GM23248 (cell line): ENCODE data around the gene FAM124B. TPM values are rescaled to one million over a fixed set of nuclear protein-coding genes. Genes with fewer than 3 reads are reported as not detected.
A peak's percentile ranks its signal among the peaks of the same experiment; 100 is the strongest.

Experiments used
- DNase-seq: peaks from one replicate; pipeline ENCODE4 v3.0.0-alpha.2; 2015
- H2AFZ ChIP-seq: fragments of 200-600 bp; sonication (generic); 2 replicates; pipeline ENCODE4 v1.6.1; 2016; ENCODE audit warnings: antibody characterized with exemption
- H3F3A ChIP-seq: fragments of 200-600 bp; sonication (generic); 2 replicates; pipeline ENCODE4 v1.6.1; 2016; ENCODE audit warnings: mild to moderate bottlenecking, antibody characterized with exemption, mixed run types; ENCODE audit not compliant: insufficient read depth
- H3K27ac ChIP-seq: fragments of 200-600 bp; sonication (generic); 2 replicates; pipeline ENCODE4 v1.5.1; 2016; ENCODE audit warnings: mild to moderate bottlenecking
- H3K27me3 ChIP-seq: fragments of 200-600 bp; sonication (generic); replicated peaks from 2 replicates; pipeline ENCODE4 v1.6.1; 2016; ENCODE audit warnings: mild to moderate bottlenecking; ENCODE audit not compliant: insufficient read depth
- H3K36me3 ChIP-seq: fragments of 200-600 bp; sonication (generic); 2 replicates; pipeline ENCODE4 v1.6.1; 2016; ENCODE audit warnings: low read depth, mild to moderate bottlenecking
- H3K4me1 ChIP-seq: fragments of 200-600 bp; sonication (generic); 2 replicates; pipeline ENCODE4 v1.6.1; 2016; ENCODE audit warnings: mild to moderate bottlenecking; ENCODE audit not compliant: insufficient read depth
- H3K4me2 ChIP-seq: fragments of 200-600 bp; sonication (generic); one replicate; pipeline ENCODE4 v1.6.1; 2016; ENCODE audit warnings: mild to moderate bottlenecking; ENCODE audit not compliant: unreplicated experiment
- H3K4me3 ChIP-seq: fragments of 200-600 bp; sonication (generic); 2 replicates; pipeline ENCODE4 v1.5.1; 2016; ENCODE audit warnings: mild to moderate bottlenecking
- H3K79me2 ChIP-seq: fragments of 200-600 bp; sonication (generic); 2 replicates; pipeline ENCODE4 v1.6.1; 2016; ENCODE audit warnings: mild to moderate bottlenecking; ENCODE audit not compliant: insufficient read depth
- H3K9ac ChIP-seq: fragments of 200-600 bp; sonication (generic); 2 replicates; pipeline ENCODE4 v1.6.1; 2016; ENCODE audit warnings: mild to moderate bottlenecking
- H3K9me2 ChIP-seq: fragments of 200-600 bp; sonication (generic); 2 replicates; pipeline ENCODE4 v1.6.1; 2016; ENCODE audit warnings: mixed run types, mild to moderate bottlenecking, moderate library complexity; ENCODE audit not compliant: insufficient read depth
- H3K9me3 ChIP-seq: fragments of 200-600 bp; sonication (generic); one replicate; pipeline ENCODE4 v1.6.1; 2017; ENCODE audit warnings: low read depth
- H4K20me1 ChIP-seq: fragments of 200-600 bp; sonication (generic); 2 replicates; pipeline ENCODE4 v1.6.0; 2016; ENCODE audit not compliant: insufficient read depth
- EZH2 ChIP-seq: fragments of 200-600 bp; sonication (generic); IDR thresholded peaks from 2 replicates; pipeline ENCODE4 v1.6.1; 2018; ENCODE audit warnings: antibody characterized with exemption, mild to moderate bottlenecking; ENCODE audit not compliant: insufficient read depth, poor library complexity, severe bottlenecking
- EZH2phosphoT487 ChIP-seq: fragments of 200-600 bp; sonication (generic); IDR thresholded peaks from 2 replicates; pipeline ENCODE4 v1.6.1; 2018; ENCODE audit warnings: antibody characterized with exemption, moderate library complexity, mild to moderate bottlenecking, low read depth; ENCODE audit not compliant: insufficient read depth
- WGBS, 2 experiments: methylation state at CpG; one replicate each; pipeline ENCODE4 v1.1.6; 2015 to 2017; ENCODE audit warnings: low lambda C conversion rate in 2 of 2, low coverage in 1 of 2; ENCODE audit errors: missing lambda C conversion rate in 2 of 2; 5-methylcytosine and 5-hydroxymethylcytosine counted together
- in situ Hi-C: fragments of 300-500 bp; cut with MboI; formaldehyde crosslinking; loops from 2 replicates; pipeline ENCODE4 v1.15.0; 2020
- polyA plus RNA-seq: library from polyadenylated mRNA; unstranded; fragments of >200 nt; fragmentation: Nextera tagmentation; extraction: Ambion mirVana; gene quantifications from 2 replicates; pipeline ENCODE4 v1.2.1, GENCODE V29; 2016
- total RNA-seq: library from RNA; depleted of rRNA; stranded (reverse); fragments of >200 nt; shearing (Covaris generic); gene quantifications from 2 replicates; pipeline ENCODE4 v1.2.3, GENCODE V29; 2014; rRNA removed

FAM124B gene
- total and polyA plus RNA-seq, 2 experiments from 2014 or later: not detected

GRCh38 chr2:224333726-224334482 lies 68.0 kb downstream of the FAM124B start:
- in situ Hi-C loops: no loop called here
- DNase-seq: peak; percentile 26

GRCh38 chr2:224331698-224332097 lies 70.2 kb downstream of the FAM124B start:
- Histone ChIP-seq H4K20me1 (no peaks in the 10 kb centered on the region), H3K27ac (no peak overlapping the region), H3K9ac (no peak overlapping the region), H2AFZ (no peak overlapping the region), H3F3A (no peaks in the 10 kb centered on the region), H3K4me2 (no peak overlapping the region), H3K27me3 (peaks cover 11% of the 10 kb centered on the region; the same call in 1 of the 2 replicates), H3K36me3 (no peaks in the 10 kb centered on the region), H3K79me2 (no peaks in the 10 kb centered on the region), H3K9me2 (no peaks in the 10 kb centered on the region), H3K4me1 (no peaks in the 10 kb centered on the region), H3K4me3 (no peak overlapping the region), H3K9me3 (no peaks in the 10 kb centered on the region)
- no peak for TF ChIP-seq EZH2
- no peak for TF ChIP-seq EZH2phosphoT487
- DNase-seq: no peak
- 61 to 64% methylated on average over 8 of the region's 8 CpGs for WGBS, 2 experiments
- in situ Hi-C loops: no loop called here

More at GRCh38 chr2:224333726-224334482, 68.0 kb downstream of the FAM124B start:
- H3K36me3 ChIP-seq: no peaks in the 10 kb centered on the region
- no peaks in the 10 kb centered on the region for H3K79me2 ChIP-seq
- no peak for TF ChIP-seq EZH2phosphoT487
- no peak for TF ChIP-seq EZH2
- no peak overlapping the region for H2AFZ ChIP-seq
- H3K9me2 ChIP-seq: no peaks in the 10 kb centered on the region
- peaks cover 7% of the 10 kb centered on the region; the same call in 1 of the 2 replicates for H3K27me3 ChIP-seq
- H3K4me1 ChIP-seq: no peaks in the 10 kb centered on the region
- no peaks in the 10 kb centered on the region for H4K20me1 ChIP-seq
- H3K9me3 ChIP-seq: no peaks in the 10 kb centered on the region
- no peaks in the 10 kb centered on the region for H3F3A ChIP-seq
- no peak overlapping the region for H3K4me2 ChIP-seq
- H3K4me3 ChIP-seq: no peak overlapping the region
- H3K9ac ChIP-seq: no peak overlapping the region
- WGBS, 2 experiments: 18 to 21% methylated on average over 6 of the region's 6 CpGs
- no peak overlapping the region for H3K27ac ChIP-seq

GRCh38 chr2:224328798-224329197 lies 73.1 kb downstream of the FAM124B start:
- Histone ChIP-seq H3K9ac (no peak overlapping the region), H3K36me3 (no peaks in the 10 kb centered on the region), H3K9me2 (no peaks in the 10 kb centered on the region), H2AFZ (no peak overlapping the region), H3K4me2 (no peak overlapping the region), H3K27ac (no peak overlapping the region), H3K4me3 (no peak overlapping the region), H3K4me1 (no peaks in the 10 kb centered on the region), H3K9me3 (no peaks in the 10 kb centered on the region), H4K20me1 (no peaks in the 10 kb centered on the region), H3F3A (no peaks in the 10 kb centered on the region), H3K79me2 (no peaks in the 10 kb centered on the region), H3K27me3 (peaks cover 14% of the 10 kb centered on the region; the same call in 1 of the 2 replicates)
- DNase-seq: no peak
- TF ChIP-seq EZH2phosphoT487 (no peak), EZH2 (no peak)
- 46 to 48% methylated on average over 3 of the region's 3 CpGs for WGBS, 2 experiments
- in situ Hi-C loops: no loop called here

Other genes starting within 250 kb of the FAM124B start
- 34.0 and 47.8 TPM in 2 replicates for gene CUL3, start 183.3 kb upstream of the FAM124B start, total RNA-seq
- gene CUL3, start 183.3 kb upstream of the FAM124B start, polyA plus RNA-seq: 22.5 and 24.7 TPM in 2 replicates